Measurements from ENCODE around the gene IGFL4.

Gene IGFL4

DNA sequence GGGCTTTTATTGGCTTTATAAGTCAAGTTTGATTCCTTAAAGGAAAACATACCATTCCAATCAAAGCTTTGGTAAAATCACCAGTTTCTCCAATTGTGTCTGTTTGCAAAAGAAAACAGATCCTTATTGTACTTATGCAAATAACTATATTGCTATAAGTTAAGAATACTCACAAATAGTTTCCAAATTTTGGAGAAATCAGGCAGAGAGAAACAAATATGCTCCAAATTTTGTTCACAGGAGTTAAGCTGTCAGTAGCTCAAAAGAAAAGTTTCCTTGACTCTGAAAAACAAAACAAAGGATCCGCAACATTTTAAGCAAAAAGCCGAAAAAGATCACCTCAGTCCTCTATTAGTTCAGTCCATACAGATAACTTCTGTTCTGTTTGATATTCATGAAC, 19.2 kb upstream of the IGFL4 start:
- no peak for DNase-seq

DNA sequence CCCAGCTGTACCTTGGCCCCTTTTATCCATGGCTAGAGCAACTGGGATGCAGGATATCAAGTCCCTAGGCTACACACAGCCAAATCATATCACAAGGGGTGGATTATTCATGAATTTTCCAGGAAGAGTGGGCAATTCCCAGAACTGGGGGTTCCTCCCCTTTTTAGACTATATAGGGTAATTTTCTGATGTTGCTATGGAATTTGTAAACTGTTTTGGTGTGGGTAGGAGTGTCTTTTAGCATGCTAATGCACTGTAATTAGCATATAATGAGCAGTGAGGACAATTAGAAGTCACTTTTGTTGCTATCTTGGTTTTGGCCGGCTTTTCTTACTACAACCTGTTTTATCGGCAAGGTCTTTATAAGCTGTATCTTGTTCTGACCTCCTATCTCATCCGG, 18.0 kb upstream of the IGFL4 start:
- DNase-seq, result no peak

DNA sequence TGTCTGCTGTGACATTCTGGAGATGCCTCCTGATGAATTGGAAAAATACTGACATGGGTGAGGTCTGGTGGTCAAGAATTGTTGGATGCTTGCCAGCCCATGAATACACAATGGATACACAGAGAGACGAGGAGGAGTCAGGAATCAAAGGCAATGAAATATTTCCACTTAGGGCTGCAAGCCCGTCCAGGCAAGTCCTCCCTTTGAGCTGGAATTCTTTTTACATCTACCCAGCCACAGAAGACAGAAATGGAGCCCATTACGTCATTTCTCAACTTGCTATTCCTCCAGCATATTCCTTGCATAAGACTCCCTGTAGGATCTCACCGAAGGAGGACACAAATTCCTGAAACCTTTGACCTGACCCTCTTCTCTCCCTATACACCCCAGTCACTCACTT, 15.7 kb upstream of the IGFL4 start:
- no peak for DNase-seq

DNA sequence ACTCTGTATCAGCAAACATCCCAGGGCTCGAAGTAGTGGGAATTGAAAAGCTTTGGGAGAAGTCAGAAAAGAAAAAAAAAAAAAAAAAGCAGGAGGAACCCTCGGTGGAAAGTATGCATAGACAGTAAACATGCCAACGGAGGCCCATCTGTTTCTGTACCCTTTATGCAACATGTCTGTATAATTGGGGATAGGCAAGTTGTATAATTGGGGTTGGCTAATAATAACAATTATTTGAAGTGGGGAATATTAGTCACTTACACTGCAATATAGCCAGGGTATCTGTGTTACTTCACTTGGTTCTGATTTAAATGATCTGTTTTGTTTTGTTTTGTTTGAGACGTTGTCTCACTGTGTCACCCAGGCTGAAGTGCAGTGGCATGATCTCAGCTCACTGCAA, 12.1 kb upstream of the IGFL4 start:
- DNase-seq, result no peak

DNA sequence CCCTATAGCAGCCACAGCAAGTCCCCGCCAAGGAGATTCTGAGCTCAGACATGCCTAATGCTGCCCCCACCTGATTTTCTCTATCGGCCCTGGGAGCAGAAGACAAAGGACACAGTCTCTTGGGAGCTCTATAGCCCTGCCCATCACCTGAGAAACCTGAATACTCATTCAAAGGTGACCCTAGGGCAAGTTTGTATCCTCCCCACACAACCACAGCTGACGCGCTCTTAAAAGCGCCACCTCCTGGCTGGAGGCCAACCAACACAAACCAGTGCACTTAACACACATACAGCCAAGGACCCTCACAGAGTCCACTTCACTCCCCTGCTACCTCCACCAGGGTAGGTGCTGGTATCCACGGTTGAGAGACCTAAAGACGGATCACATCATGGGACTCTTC, 8.8 kb upstream of the IGFL4 start:
- DNase-seq, result no peak

DNA sequence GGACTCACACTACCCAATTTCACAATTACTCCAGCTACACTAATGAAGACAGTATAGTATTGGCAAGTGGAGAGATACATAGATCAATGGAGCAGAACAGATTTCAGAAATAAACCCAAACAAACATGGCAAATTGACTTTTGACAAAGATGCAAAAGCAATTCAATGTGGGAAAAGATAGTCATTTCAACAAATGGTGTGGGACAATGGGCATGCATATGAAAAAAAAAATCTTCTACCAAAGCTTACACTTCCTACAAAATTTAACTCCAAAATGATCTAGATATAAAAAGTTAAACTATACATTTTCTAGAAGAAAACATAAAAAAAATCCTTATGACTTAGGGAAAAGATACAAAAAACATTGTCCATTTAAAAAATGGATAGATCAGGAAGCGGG, 2.7 kb upstream of the IGFL4 start:
- DNase-seq, result no peak

DNA sequence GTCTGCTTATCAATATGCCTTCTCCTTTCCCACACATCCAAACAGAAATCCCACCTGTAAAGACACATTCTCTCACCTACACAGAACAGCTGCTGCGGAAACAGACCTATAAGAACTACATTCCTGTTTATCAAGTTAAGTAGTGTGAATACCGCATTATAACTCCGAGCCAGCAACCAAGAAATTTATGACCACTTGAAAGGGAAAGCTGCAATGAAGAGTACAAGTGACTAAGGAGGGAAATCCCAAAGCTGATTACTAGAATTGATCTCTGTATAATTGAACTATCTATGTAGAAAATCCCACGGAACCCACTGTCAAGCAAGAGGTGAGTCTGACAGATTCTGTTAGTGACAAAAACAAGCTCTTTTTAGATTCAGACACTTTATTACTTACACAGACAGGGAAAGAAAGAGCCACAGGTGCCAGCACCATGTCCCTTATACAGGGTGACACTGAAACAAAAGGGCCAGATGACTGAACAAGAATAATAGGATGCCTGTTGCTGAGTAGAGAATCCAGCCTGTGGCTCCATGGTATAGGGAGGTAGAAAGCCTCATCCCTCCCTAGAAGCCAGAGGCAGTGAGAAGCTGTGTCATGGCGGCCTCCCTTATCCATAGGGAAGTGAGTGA, 1.6 kb upstream of the IGFL4 start:
- no peak for DNase-seq

DNA sequence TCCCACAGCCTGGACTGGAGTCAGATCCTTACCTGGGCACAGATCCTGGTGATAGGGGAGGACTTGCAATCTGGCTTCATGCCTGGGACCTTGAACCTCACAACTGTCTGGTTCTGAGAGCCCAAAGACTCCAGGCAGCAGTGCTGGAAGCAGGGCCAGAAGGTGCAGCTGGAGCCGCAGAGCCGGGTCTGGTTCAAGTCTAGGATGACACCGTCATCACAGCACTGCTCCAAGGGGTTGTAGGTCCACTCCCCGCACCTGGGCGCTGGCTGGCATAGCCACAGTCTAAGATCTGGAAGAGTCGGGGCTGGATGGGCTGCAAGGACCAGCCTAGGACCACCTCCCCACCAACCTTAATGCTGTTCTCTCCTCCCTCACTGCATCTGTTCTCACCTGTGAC, 677 bp downstream of the IGFL4 start:
- DNase-seq, result no peak

DNA sequence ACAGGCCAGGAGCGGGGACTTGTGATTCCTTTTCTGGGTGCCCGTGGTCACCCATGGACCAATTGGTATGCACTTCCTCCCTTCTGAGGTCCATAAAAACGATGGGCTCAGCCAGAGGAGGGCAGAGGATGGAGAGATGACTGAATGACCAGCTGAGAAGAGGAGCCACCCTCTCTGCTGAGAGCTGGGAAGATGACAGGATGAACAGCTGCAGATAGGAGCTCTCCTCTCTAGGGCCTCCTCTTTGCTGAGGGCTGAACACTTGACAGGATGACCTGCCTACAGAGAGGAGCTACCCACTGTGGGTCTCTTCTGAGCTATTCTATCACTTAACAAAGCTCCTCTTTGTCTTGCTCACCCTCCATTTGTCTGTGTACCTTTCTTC, 4.1 kb downstream of the IGFL4 start:
- no peak for DNase-seq

DNA sequence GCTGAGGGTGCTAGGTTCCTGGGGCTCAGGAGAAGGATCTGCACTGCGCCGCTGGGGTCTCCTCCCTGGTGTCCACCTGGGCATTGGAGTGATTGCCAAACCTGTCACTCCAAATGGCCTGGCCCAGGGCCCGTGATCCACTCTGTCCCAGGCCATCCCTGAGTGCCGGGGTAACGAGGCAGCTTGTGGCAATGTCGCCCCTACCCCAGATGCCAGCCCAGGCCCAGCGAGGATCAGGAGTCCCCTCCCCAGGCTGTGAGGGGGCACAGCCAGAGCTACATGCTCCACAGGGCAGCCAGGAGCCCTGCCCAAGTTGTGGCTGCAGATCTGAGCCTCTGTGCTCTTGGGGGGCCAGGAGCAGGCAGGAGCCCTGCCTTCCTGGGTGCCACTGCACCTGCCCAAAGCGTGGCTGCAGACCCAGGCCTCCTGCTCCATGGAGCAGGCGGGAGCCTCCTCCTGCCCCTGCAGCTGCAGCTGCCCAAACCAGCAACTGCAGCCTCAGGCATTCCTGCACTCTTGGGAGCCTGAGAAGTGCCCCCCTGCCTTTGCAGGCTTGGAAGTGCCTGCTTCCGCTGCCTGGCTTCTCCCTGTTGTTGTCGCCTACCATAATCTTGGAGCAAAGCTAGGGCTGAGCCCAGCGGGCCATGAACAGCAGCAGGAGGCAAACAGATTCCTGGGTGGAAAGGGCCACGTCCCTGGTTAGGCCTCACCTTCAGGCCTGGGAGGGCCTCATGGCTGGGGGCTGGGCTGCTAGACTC, 4.6 kb downstream of the IGFL4 start:
- no peak for DNase-seq

DNA sequence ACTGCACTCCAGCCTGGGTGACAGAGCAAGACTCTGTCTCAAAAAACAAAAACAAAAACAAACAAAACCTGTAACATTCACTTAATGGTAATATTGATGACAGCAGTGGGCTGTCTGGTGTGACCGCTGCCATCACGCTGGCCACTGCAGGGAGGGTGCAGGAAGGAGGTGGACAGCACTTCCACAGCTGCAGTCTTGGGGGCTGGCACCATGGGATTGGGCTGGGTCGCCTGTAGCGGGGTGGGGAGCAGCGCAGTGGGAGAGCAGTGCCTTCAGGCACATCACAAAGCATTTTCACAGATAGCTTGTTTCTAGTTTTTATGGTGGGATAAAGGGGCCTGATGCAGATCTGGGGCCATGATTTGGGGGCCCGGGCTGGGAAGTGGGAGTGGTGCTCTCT, 5.3 kb downstream of the IGFL4 start:
- no peak for DNase-seq

DNA sequence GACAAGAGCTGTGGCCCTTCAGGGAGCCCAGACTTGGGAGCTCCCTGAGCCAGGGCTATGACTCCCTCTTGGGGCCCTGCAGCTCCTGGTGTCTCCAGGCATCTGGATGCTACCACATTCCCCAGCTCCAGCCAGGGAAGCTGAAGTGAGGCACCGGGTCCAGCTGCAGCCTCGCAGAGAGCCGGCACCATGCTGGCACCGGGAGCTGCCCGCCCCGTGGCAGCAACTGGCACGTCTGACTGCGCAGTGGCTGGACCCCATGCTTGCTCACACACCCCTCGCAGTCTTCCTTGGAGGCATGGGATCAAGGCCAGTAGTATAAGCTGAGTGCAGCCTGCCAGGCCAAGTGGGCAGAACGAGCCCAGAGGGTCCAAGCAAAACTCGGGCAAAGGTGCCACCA, 7.4 kb downstream of the IGFL4 start:
- DNase-seq, result no peak

DNA sequence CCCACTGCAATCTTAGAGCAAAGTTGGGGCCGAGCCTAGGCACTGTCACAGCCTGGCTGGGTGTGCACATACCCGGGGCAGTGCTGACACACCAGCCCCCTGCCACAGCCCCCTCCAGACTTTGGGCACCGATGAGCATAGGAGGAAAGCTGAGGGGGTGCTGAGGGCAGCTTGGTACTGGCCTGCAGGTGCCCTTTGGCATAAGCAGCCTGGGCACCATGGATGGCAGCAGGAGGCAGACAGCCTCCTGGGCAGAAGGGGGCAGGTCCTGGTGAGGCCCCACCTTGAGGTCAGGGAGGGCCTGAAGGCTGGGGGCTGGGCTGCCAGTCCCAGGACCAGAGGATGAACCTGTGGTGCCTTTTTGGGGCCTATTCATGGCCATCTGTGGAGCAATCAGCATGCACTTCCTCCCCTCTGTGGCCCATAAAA, 8.2 kb downstream of the IGFL4 start:
- DNase-seq, result no peak

DNA sequence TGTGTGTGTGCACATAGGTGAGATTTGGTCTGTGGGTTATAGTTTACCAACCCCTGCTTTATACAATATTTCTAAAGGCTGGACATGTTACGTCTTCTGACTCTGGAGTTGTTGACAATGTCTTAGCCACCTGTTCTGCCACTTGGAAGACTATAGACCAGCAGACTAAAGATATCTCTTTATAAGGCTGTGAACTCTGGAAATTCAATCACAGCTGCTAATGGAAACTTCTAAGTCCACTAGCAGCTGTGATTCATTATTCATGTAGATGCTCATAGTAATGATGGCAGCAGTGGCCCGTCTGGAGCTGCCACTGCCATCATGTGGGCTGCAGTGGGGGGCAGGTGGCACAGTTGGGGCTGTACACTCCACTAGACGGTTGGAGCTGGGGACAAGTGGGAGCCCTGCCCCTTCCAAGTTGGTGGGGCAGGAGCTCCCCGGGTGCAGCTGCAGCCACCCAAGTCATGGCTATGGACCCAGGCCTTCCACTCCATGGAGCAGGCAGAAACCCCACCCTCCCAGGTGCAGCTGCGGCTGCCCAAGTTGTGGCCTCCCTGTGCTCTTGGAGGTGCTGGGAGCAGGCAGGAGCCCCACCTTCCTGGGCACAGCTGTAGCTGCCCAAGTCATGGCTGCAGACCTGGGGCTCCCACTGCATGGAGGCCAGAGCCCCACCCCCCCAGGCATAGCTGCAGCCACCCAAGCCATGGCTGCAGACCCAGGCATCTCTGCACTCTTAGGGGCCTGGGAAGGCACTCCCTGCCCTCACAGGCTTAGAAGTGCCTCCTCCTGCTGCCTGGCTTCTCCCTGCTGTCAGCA, 8.8 kb downstream of the IGFL4 start:
- DNase-seq, result no peak

DNA sequence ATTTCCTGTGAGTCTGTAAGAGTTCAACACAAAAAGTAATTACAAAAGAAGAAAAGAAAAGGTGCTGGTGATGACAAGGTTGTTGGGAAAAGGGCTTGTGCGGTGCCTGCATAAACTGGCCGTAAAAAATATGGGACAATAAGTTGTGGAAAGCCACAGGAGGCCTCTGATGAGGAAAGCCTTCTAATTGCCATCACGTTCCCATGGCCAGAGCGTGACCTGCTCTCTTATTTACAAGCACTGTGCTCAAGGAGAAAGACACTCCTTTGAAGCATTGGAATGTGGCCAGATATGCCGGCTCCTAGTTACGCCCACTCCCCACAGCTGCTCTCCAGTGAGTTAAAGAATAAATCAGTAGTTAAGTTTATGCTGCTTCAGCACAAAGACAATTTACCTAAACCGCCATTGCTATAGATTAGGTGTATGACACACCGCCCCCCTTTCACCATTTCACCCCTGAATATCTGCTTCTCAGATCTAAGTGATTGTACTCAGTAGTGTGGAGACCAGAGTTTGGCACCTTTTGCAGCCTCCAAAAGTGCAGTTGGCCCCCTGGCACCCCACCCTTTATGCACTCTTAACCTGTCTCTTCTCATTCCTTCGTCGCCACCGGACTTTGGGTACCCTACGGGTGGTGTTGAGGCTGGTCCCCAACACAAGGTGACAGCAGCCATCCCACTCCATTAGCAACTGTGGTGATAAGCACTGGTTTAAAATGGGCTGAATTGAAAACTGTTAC, 9.8 kb downstream of the IGFL4 start:
- DNase-seq, result no peak

DNA sequence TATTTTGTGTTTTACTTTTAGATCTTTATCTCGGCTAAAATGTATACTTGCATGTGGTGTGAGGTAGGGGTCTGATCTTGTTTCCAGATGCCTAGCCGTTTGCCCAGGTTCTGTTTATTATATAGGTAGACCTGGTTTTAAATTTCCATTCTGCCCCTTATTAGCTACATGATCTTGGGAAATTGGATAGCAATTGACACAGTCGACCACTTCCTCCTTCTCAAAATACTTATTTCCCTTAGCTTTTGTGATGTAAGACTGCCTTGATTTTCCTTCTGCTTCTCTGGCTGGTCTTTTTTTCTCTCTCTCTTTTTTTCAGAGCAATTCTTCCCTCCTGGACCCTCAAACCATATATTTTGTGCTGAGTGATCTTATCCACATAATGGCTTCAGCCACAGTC, 15.0 kb downstream of the IGFL4 start:
- no peak for DNase-seq

DNA sequence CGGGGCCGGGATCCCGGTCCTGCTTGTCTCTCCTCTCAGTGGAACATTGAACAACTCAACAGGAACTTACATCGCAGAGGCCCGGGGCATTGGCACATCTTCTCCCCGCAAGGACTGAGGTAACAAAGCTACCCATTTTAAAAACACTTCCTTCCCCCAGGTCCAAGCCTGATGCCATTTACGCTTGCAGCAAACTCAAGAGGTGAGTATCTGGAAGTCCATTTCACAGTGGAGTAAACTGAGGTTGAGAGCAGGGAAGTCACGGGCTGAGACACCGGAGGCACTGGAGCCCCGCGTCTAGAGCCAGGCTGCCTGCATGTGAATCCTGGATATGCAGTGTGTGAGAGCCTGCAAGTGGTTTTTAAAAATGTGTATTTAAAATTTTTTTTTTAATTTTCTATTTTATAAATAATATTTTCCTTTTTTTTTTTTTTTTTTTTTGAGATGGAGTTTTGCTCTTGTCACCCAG, 17.5 kb downstream of the IGFL4 start:
- DNase-seq, result no peak

DNA sequence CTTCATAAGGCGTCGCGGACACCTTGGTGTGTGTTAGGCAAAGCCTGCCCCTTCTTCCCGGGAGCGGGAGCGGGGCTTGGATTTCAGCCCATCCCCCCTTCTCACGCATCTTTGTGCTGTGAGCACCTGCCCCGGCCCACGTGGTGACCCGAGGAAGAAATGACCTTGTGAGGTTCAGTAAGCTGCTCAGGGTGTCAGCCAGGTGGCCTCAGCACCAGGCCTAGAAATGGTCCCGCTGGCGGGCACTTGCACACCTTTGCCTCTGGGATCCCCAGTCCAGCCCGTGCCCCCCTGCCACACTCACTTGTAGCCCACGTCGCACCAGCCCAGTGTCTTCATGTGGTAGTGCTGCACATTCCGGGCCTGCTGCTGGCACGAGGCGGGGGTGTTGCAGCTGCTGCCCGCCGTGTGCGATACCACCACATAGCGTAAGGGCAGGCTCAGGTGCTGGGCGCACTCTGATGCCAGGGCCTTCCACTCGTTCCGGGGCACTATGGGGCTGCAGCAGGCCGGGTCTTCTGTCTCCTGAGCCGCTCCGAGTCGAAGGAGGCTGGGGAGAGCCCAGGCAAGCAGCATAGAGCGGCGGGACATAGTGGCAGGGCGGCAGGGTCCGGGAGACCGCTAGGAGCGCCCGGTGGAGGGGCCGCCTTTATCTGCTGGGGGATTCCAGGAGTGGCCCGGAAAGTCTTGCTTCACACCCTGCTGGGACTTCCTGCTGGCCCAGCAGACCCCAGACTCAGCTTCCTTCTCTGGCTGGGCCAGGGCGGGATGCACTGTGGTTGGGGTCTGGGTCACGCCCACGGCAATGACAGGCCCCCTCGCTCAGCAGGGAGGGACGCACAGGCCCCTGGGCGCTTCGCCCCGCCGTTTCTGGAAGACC, 18.1 kb downstream of the IGFL4 start, which contains the start of gene PGLYRP1:
Gene PGLYRP1, minus strand, starts transcription at position 623 of the 880 bp plus-strand sequence. Its CDS starts 32 bp downstream, at position 591.
- no peak for DNase-seq

DNA sequence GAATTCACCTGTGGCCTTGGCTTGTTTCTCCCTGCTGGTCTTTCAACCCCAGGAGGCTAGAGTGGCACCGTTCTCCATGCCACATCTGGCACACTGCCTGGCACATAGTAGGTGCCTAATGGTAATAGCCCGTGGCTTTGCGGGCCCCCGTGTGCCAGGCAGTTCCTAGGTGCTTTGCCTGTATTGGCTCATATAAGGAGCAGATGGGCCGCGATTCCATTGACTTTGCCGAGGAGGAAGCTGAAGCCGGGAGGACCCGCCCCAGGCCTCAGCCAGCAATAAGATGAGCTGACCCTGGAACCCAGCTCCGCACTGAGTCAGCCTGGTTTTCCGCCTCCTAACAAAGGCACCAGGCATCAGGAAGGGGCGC, 18.8 kb downstream of the IGFL4 start:
- no peak for DNase-seq

DNA sequence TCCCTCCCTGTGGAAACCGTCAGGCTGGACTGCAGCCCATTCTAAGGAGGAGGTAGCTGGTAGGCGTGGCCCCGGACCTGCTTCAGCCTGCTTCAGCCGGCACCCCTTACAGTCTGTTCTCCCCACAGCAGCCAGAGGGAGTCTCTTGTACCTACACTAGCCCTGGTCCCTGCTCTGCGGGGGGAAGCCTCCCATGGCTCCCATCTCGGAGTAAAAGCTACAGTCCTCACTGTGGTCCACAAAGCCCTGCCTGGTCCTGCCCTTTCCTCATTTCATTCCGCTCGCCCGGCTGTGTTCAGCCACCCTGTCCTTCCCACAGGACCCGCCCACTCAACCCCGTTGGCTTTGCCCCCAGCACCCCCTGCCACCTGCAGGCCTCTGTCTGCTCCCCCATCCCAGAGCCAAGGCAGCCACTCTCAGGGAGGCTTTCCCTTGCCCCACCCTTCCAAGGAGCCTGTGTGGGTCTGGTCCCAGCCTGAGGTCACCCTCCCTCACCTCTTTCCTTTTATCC, 19.2 kb downstream of the IGFL4 start:
- DNase-seq, result no peak

DNA sequence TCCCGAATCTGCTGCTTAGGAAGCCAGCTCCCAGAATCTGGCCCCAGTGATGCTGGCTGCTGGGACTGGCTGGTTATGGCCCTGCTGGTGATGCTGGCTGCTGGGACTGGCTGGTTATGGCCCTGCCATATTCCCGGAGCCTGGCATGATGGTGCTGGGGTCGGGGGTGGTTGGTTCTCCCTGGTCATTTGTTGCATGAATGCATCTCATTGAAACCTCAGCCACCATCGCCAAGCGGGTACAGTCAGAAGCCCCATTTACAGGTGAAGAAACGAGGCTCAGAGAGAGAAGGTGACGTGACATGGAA, 20.0 kb downstream of the IGFL4 start:
- DNase-seq, result no peak

DNA sequence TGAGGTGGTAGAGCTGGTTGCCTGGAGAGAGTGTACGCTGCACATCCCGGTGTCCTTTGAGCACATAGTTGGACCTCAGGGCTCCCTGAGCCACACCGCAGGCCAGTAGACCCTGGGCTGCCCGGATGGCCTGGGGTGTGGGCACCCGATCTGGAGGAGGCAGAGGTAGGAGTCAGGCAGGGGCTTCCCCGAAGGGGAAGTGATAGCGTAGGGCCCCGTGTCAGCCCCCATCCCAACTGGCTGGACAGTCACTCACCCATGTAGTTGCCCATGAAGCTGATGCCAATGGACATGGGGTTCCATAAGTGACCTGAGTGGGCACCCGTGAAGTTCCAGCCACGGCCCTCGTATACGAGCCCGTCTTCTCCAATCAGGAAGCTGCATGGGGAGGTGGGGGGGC, 21.5 kb downstream of the IGFL4 start:
- DNase-seq, result no peak

Data from activated T-cell treated with anti-CD3 and anti-CD28 coated beads for 4 hours (primary cell).